HepG2 (cell line): ENCODE data around the gene GRIK3. TPM values are rescaled to one million over a fixed set of nuclear protein-coding genes. Genes with fewer than 3 reads are reported as not detected.

ENCODE experiments used
- CAMTA2 ChIP-seq: sonication (generic); formaldehyde crosslinking; IDR thresholded peaks from 2 replicates; pipeline ENCODE4 v1.4.0; 2020; ENCODE audit warnings: mild to moderate bottlenecking, missing genetic modification reagents, borderline replicate concordance
- GTF2F1 ChIP-seq: fragments of 150-350 bp; IDR thresholded peaks from 2 replicates; pipeline ENCODE4 v1.6.1; 2014; ENCODE audit warnings: low read length
- JUNB ChIP-seq: sonication (generic); formaldehyde crosslinking; IDR thresholded peaks from 2 replicates; pipeline ENCODE4 v1.8.0; 2022; ENCODE audit warnings: missing genetic modification reagents, mild to moderate bottlenecking, borderline replicate concordance
- KLF11 ChIP-seq: IDR thresholded peaks from 2 replicates; pipeline ENCODE4 v1.6.1; 2016; ENCODE audit warnings: missing compliant biosample characterization
- KLF13 ChIP-seq: sonication (generic); formaldehyde crosslinking; IDR thresholded peaks from 2 replicates; pipeline ENCODE4 v1.4.0; 2020; ENCODE audit warnings: mild to moderate bottlenecking, missing genetic modification reagents
- KMT2B ChIP-seq: IDR thresholded peaks from 2 replicates; pipeline ENCODE4 v1.6.1; 2016; ENCODE audit warnings: missing genetic modification reagents, missing compliant biosample characterization
- LCORL ChIP-seq, 2 experiments: fragments of 450-650 bp in 1 of 2; sonication (generic) in 1 of 2; formaldehyde crosslinking in 1 of 2; IDR thresholded peaks; 2 replicates each; pipeline versions ENCODE4 v1.5.0 to v1.6.1; 2017 to 2020; ENCODE audit warnings: antibody characterized with exemption in 1 of 2, missing genetic modification reagents in 1 of 2
- NR1H2 ChIP-seq: sonication (generic); formaldehyde crosslinking; IDR thresholded peaks from 2 replicates; pipeline ENCODE4 v1.8.1; 2022; ENCODE audit warnings: low read depth, missing genetic modification reagents, borderline replicate concordance
- RAD51 ChIP-seq: fragments of 450-650 bp; IDR thresholded peaks from 2 replicates; pipeline ENCODE4 v1.6.1; 2016; ENCODE audit warnings: borderline replicate concordance
- REL ChIP-seq: sonication (generic); formaldehyde crosslinking; conservative IDR thresholded peaks from 2 replicates; pipeline ENCODE4 v1.8.0; 2022; ENCODE audit warnings: mild to moderate bottlenecking, missing genetic modification reagents, moderate library complexity
- SOX6 ChIP-seq, 2 experiments: fragments of 450-650 bp in 1 of 2; sonication (generic) in 1 of 2; formaldehyde crosslinking in 1 of 2; IDR thresholded peaks; 2 replicates each; pipeline versions ENCODE4 v1.4.0 to v1.6.1; 2017 to 2020; ENCODE audit warnings: antibody characterized with exemption in 1 of 2, mild to moderate bottlenecking in 1 of 2, missing genetic modification reagents in 1 of 2
- TGIF2 ChIP-seq: IDR thresholded peaks from 2 replicates; pipeline ENCODE4 v1.6.1; 2016; ENCODE audit warnings: control low read depth, missing compliant biosample characterization
- ZBTB38 ChIP-seq: sonication (generic); formaldehyde crosslinking; IDR thresholded peaks from 2 replicates; pipeline ENCODE4 v1.5.1; 2020; ENCODE audit warnings: mild to moderate bottlenecking, missing genetic modification reagents
- ZNF703 ChIP-seq: sonication (generic); formaldehyde crosslinking; IDR thresholded peaks from 2 replicates; pipeline ENCODE4 v1.5.1; 2020; ENCODE audit warnings: missing genetic modification reagents, mild to moderate bottlenecking, moderate library complexity, borderline replicate concordance
- polyA plus RNA-seq, 8 experiments: library from polyadenylated mRNA; depleted of rRNA in 3 of 8; stranded (reverse) in 7 of 8; unstranded in 1 of 8; fragments of >200 nt; fragmentation: Illumina TruSeq in 4 of 8; extraction: Trizol in 4 of 8; gene quantifications; 2 replicates each; pipeline versions ENCODE4 v1.2.1 to v1.2.3, GENCODE V29; 2011 to 2016; ENCODE audit warnings: low read depth in 4 of 8, missing spikeins in 1 of 8, mixed read lengths in 1 of 8; ENCODE audit not compliant: insufficient read depth in 1 of 8
- total RNA-seq, 5 experiments: library from RNA; depleted of rRNA; stranded (reverse); fragments of >200 nt; fragmentation: Illumina TruSeq; extraction: Trizol; gene quantifications; 2 replicates each; pipeline ENCODE4 v1.2.3, GENCODE V29; 2016; ENCODE audit warnings: low read depth in 1 of 5
- TF ChIP-seq, protein P1 (sequence below): IDR thresholded peaks from 2 replicates; pipeline ENCODE4 v1.6.1; 2016; ENCODE audit warnings: low read depth, borderline replicate concordance
- TF ChIP-seq, protein P2 (sequence below): sonication (generic); formaldehyde crosslinking; IDR thresholded peaks from 2 replicates; pipeline ENCODE4 v1.4.0; 2020; ENCODE audit warnings: missing genetic modification reagents, mild to moderate bottlenecking, borderline replicate concordance
- TF ChIP-seq, protein P3 (sequence below): sonication (generic); formaldehyde crosslinking; IDR thresholded peaks from 2 replicates; pipeline ENCODE4 v1.4.0; 2020; ENCODE audit warnings: mild to moderate bottlenecking, missing genetic modification reagents
- TF ChIP-seq, protein P4 (sequence below): sonication (generic); formaldehyde crosslinking; IDR thresholded peaks from 2 replicates; pipeline ENCODE4 v1.8.1; 2023; ENCODE audit warnings: mild to moderate bottlenecking, missing genetic modification reagents
- TF ChIP-seq, protein P5 (sequence below): sonication (generic); formaldehyde crosslinking; IDR thresholded peaks from 2 replicates; pipeline ENCODE4 v1.4.0; 2020; ENCODE audit warnings: missing genetic modification reagents

The GRIK3 gene
- total and polyA plus RNA-seq, 2 of the 13 experiments (the other 11 are each of a cell fraction or from before 2014, with no cell fraction given) = not detected

DNA sequence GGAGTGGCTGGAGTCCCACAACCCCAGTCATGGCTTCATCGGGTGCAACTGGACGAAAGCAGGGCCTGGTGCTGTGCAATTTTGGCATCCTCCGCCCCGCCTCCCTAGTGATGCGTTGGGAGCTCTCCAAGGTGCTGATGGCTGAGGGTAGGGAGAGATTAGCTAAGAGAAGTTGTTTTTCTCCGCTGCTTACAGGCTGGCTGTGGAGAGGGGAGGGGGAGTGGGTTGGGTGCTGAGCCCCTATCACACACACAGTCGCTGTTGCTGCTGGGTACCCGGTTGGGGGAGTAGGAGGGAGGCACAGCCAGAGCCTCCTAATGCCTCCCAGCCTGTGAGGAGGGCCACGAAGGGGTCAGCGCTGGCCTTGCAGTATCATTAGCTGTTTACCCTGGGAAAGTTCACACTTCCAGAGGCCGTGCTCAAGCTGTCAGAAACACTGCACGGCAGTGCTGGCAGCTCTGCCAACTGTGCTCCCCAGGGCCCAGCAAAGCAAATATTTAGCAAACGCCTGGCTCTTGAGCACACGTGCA, 110.0 kb downstream of the GRIK3 start (continued):
- TF ChIP-seq ZNF703 (CRISPR knock-in tag) = no peak
- TF ChIP-seq RAD51 = no peak
- TF ChIP-seq NR1H2 (CRISPR knock-in tag) = no peak
- TF ChIP-seq, protein P1, sequence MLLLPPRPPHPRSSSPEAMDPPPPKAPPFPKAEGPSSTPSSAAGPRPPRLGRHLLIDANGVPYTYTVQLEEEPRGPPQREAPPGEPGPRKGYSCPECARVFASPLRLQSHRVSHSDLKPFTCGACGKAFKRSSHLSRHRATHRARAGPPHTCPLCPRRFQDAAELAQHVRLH (CRISPR knock-in tag) = peak; percentile 35; the same call in 1 of the 2 replicates
- TF ChIP-seq KLF11 (CRISPR knock-in tag) = 0 out of 2 replicates have a peak, but pooled peaks have one; percentile 62
- TF ChIP-seq LCORL (IDR thresholded peaks at IDR 0.05) = no peak
- TF ChIP-seq LCORL (CRISPR knock-in tag; IDR thresholded peaks at IDR 0.05) = no peak
- TF ChIP-seq, protein P2, sequence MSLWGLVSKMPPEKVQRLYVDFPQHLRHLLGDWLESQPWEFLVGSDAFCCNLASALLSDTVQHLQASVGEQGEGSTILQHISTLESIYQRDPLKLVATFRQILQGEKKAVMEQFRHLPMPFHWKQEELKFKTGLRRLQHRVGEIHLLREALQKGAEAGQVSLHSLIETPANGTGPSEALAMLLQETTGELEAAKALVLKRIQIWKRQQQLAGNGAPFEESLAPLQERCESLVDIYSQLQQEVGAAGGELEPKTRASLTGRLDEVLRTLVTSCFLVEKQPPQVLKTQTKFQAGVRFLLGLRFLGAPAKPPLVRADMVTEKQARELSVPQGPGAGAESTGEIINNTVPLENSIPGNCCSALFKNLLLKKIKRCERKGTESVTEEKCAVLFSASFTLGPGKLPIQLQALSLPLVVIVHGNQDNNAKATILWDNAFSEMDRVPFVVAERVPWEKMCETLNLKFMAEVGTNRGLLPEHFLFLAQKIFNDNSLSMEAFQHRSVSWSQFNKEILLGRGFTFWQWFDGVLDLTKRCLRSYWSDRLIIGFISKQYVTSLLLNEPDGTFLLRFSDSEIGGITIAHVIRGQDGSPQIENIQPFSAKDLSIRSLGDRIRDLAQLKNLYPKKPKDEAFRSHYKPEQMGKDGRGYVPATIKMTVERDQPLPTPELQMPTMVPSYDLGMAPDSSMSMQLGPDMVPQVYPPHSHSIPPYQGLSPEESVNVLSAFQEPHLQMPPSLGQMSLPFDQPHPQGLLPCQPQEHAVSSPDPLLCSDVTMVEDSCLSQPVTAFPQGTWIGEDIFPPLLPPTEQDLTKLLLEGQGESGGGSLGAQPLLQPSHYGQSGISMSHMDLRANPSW (CRISPR knock-in tag) = no peak
- TF ChIP-seq ZBTB38 (CRISPR knock-in tag) = no peak
- TF ChIP-seq, protein P3, sequence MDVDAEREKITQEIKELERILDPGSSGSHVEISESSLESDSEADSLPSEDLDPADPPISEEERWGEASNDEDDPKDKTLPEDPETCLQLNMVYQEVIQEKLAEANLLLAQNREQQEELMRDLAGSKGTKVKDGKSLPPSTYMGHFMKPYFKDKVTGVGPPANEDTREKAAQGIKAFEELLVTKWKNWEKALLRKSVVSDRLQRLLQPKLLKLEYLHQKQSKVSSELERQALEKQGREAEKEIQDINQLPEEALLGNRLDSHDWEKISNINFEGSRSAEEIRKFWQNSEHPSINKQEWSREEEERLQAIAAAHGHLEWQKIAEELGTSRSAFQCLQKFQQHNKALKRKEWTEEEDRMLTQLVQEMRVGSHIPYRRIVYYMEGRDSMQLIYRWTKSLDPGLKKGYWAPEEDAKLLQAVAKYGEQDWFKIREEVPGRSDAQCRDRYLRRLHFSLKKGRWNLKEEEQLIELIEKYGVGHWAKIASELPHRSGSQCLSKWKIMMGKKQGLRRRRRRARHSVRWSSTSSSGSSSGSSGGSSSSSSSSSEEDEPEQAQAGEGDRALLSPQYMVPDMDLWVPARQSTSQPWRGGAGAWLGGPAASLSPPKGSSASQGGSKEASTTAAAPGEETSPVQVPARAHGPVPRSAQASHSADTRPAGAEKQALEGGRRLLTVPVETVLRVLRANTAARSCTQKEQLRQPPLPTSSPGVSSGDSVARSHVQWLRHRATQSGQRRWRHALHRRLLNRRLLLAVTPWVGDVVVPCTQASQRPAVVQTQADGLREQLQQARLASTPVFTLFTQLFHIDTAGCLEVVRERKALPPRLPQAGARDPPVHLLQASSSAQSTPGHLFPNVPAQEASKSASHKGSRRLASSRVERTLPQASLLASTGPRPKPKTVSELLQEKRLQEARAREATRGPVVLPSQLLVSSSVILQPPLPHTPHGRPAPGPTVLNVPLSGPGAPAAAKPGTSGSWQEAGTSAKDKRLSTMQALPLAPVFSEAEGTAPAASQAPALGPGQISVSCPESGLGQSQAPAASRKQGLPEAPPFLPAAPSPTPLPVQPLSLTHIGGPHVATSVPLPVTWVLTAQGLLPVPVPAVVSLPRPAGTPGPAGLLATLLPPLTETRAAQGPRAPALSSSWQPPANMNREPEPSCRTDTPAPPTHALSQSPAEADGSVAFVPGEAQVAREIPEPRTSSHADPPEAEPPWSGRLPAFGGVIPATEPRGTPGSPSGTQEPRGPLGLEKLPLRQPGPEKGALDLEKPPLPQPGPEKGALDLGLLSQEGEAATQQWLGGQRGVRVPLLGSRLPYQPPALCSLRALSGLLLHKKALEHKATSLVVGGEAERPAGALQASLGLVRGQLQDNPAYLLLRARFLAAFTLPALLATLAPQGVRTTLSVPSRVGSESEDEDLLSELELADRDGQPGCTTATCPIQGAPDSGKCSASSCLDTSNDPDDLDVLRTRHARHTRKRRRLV = no peak
- TF ChIP-seq KMT2B = no peak
- TF ChIP-seq TGIF2 (CRISPR knock-in tag) = peak; percentile 55; the same call in 1 of the 2 replicates
- no peak for TF ChIP-seq JUNB
- TF ChIP-seq, protein P4, sequence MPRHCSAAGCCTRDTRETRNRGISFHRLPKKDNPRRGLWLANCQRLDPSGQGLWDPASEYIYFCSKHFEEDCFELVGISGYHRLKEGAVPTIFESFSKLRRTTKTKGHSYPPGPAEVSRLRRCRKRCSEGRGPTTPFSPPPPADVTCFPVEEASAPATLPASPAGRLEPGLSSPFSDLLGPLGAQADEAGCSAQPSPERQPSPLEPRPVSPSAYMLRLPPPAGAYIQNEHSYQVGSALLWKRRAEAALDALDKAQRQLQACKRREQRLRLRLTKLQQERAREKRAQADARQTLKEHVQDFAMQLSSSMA (CRISPR knock-in tag) = no peak
- TF ChIP-seq, protein P5, sequence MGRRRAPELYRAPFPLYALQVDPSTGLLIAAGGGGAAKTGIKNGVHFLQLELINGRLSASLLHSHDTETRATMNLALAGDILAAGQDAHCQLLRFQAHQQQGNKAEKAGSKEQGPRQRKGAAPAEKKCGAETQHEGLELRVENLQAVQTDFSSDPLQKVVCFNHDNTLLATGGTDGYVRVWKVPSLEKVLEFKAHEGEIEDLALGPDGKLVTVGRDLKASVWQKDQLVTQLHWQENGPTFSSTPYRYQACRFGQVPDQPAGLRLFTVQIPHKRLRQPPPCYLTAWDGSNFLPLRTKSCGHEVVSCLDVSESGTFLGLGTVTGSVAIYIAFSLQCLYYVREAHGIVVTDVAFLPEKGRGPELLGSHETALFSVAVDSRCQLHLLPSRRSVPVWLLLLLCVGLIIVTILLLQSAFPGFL (CRISPR knock-in tag) = no peak
- TF ChIP-seq KLF13 (CRISPR knock-in tag) = no peak
- TF ChIP-seq SOX6 (IDR thresholded peaks at IDR 0.05) = no peak
- no peak for TF ChIP-seq SOX6 (CRISPR knock-in tag; IDR thresholded peaks at IDR 0.05)
- TF ChIP-seq CAMTA2 (CRISPR knock-in tag) = no peak
- no peak for TF ChIP-seq GTF2F1
- TF ChIP-seq REL (CRISPR knock-in tag) = no peak
